Aorta (tissue), 5 donors: ENCODE measurements around the gene PTGES2. TPM values are rescaled to one million over a fixed set of nuclear protein-coding genes. Genes with fewer than 3 reads are reported as not detected.

Experiments
- ATAC-seq: fragments of 200-7000 bp; cut with Tn5 transposase; one replicate; pipeline ENCODE4 v1.9.1; 2022; ENCODE audit warnings: moderate library complexity; ENCODE audit not compliant: low FRiP score
- DNase-seq, 2 donors: peaks; one replicate each; pipeline ENCODE4 v3.0.0-alpha.2; 2020
- H3K27ac ChIP-seq, 2 donors: one replicate each; pipeline ENCODE4 v1.5.1; 2013; ENCODE audit warnings: low read length in 2 of 2, mild to moderate bottlenecking in 2 of 2, moderate library complexity in 2 of 2, control low read depth in 1 of 2, inconsistent platforms in 1 of 2, low read depth in 1 of 2
- H3K27me3 ChIP-seq, 2 donors: one replicate each; pipeline ENCODE4 v1.6.1; 2013; ENCODE audit warnings: control low read depth in 1 of 2, low read length in 1 of 2, mild to moderate bottlenecking in 1 of 2, moderate library complexity in 1 of 2; ENCODE audit not compliant: insufficient read depth in 2 of 2, control insufficient read depth in 1 of 2
- H3K36me3 ChIP-seq, 2 donors: one replicate each; pipeline ENCODE4 v1.6.1; 2013; ENCODE audit warnings: control low read depth in 1 of 2, low read length in 1 of 2, mild to moderate bottlenecking in 1 of 2; ENCODE audit not compliant: insufficient read depth in 2 of 2, control insufficient read depth in 1 of 2
- H3K4me1 ChIP-seq, 2 donors: one replicate each; pipeline ENCODE4 v1.6.1; 2013; ENCODE audit warnings: low read length in 2 of 2, control low read depth in 1 of 2, mild to moderate bottlenecking in 1 of 2, moderate library complexity in 1 of 2; ENCODE audit not compliant: insufficient read depth in 2 of 2, control insufficient read depth in 1 of 2
- H3K4me3 ChIP-seq, 2 donors: one replicate each; pipeline ENCODE4 v1.5.1; 2013; ENCODE audit warnings: low read length in 2 of 2, control low read depth in 1 of 2, mild to moderate bottlenecking in 1 of 2
- H3K9me3 ChIP-seq: one replicate; pipeline ENCODE4 v1.6.1; 2013; ENCODE audit warnings: mild to moderate bottlenecking, low read length; ENCODE audit not compliant: control insufficient read depth
- WGBS, 2 donors: extraction: QIAGEN DNeasy Blood & Tissue Kit; methylation state at CpG; one replicate each; pipeline ENCODE4 v1.1.7; 2013; 5-methylcytosine and 5-hydroxymethylcytosine counted together
- intact Hi-C, 2 donors: fragments of 100-400 bp; cut with DNase I; formaldehyde crosslinking; loops; one replicate each; pipeline versions ENCODE4 v1.14.2 to v1.15.0; 2022
- polyA plus RNA-seq, 2 donors: library from polyadenylated mRNA; stranded (reverse); fragments of 200-250 nt; gene quantifications; one replicate each; pipeline ENCODE4 v1.2.3, GENCODE V29; 2013
- total RNA-seq, 2 donors: library from RNA; stranded (reverse); fragmentation: NEBNext Ultra II Directional; extraction: Animal tissue kit (Norgen Biotek cat#: 25700); gene quantifications; one replicate each; pipeline ENCODE4 v1.2.1, GENCODE V29; 2021
- donor health status: healthy with polysubstance abuse.
- donor health status: Bipolar disorder and iron deficiency.
- donor health status: DM: no; HTN: no; CAD: no.
- donor health status: DM: no; HTN: no; CAD: no.
- donor health status: DM: yes; HTN: yes; CAD: no.

Gene PTGES2
- total and polyA plus RNA-seq, 4 donors = 29.9 to 56.2 (median 37.8) TPM

DNA sequence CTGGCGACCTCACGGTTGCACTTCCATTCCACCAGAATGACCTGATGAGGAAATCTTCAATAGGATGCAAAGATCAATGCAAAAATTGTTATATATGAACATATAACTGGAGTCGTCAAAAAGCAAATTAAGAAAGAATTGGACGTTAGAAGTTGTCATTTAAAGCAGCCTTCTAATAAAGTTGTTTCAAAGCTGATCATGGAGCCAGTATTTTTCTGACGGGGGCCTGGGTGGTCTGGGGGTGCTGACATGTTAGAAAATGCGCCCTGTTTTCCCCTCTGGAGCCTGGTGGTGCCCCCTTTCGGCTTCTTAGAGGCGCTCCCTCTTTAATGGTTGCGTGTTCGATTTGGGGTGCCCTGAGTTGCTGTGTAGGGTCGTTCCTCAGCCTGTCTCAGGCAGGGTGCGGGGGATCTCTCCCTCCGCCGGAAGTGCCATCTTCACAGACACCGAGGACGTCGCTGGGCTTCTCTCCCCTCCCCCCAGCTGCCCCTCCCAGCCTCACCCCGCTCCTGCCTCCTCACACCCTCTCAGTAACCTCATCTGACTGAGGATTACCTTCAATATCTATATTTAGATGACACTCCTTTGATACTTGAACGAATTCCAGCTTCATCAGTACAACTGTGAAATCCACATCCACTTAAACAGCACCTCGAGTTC is 18.3 kb downstream of the PTGES2 start:
- H3K36me3 ChIP-seq = peaks cover 0 to 14% of the 10 kb centered on the region in 2 donors
- ATAC-seq = no peak
- H3K4me3 ChIP-seq = no peak overlapping the region
- no peaks in the 10 kb centered on the region for H3K4me1 ChIP-seq
- peak; percentile 28 to 51 for DNase-seq
- no peak overlapping the region for H3K27ac ChIP-seq
- no peaks in the 10 kb centered on the region for H3K27me3 ChIP-seq
- no peaks in the 10 kb centered on the region for H3K9me3 ChIP-seq
- 73% methylated on average over 20 of the region's 20 CpGs for WGBS, 2 donors
- intact Hi-C loops = no loop called here

DNA sequence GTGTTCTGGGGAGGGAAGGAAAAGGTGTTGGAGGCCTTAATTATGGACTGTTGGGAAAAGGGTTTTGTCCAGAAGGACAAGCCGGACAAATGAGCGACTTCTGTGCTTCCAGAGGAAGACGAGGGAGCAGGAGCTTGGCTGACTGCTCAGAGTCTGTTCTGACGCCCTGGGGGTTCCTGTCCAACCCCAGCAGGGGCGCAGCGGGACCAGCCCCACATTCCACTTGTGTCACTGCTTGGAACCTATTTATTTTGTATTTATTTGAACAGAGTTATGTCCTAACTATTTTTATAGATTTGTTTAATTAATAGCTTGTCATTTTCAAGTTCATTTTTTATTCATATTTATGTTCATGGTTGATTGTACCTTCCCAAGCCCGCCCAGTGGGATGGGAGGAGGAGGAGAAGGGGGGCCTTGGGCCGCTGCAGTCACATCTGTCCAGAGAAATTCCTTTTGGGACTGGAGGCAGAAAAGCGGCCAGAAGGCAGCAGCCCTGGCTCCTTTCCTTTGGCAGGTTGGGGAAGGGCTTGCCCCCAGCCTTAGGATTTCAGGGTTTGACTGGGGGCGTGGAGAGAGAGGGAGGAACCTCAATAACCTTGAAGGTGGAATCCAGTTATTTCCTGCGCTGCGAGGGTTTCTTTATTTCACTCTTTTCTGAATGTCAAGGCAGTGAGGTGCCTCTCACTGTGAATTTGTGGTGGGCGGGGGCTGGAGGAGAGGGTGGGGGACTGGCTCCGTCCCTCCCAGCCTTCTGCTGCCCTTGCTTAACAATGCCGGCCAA is 19.1 kb downstream of the PTGES2 start:
- Histone ChIP-seq H3K9me3 (no peaks in the 10 kb centered on the region), H3K4me1 (no peaks in the 10 kb centered on the region), H3K27ac (no peak overlapping the region), H3K4me3 (no peak overlapping the region), H3K27me3 (no peaks in the 10 kb centered on the region), H3K36me3 (peaks cover 0 to 14% of the 10 kb centered on the region in 2 donors)
- intact Hi-C loops = no loop called here
- WGBS, 2 donors = 76 to 78% methylated on average over 15 of the region's 15 CpGs
- ATAC-seq (no peak), DNase-seq (peak in 1 of 2 donors; percentile 63)

DNA sequence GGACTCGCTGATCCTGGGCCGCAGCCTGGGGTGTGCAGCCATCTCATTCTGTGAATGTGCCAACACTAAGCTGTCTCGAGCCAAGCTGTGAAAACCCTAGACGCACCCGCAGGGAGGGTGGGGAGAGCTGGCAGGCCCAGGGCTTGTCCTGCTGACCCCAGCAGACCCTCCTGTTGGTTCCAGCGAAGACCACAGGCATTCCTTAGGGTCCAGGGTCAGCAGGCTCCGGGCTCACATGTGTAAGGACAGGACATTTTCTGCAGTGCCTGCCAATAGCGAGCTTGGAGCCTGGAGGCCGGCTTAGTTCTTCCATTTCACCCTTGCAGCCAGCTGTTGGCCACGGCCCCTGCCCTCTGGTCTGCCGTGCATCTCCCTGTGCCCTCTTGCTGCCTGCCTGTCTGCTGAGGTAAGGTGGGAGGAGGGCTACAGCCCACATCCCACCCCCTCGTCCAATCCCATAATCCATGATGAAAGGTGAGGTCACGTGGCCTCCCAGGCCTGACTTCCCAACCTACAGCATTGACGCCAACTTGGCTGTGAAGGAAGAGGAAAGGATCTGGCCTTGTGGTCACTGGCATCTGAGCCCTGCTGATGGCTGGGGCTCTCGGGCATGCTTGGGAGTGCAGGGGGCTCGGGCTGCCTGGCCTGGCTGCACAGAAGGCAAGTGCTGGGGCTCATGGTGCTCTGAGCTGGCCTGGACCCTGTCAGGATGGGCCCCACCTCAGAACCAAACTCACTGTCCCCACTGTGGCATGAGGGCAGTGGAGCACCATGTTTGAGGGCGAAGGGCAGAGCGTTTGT is 19.9 kb downstream of the PTGES2 start:
- peak in 1 of 2 donors; percentile 72 for DNase-seq
- H3K27me3 ChIP-seq = no peaks in the 10 kb centered on the region
- no peak overlapping the region for H3K4me3 ChIP-seq
- no peaks in the 10 kb centered on the region for H3K9me3 ChIP-seq
- ATAC-seq = no peak
- peaks cover 0 to 14% of the 10 kb centered on the region in 2 donors for H3K36me3 ChIP-seq
- no peaks in the 10 kb centered on the region for H3K4me1 ChIP-seq
- intact Hi-C loops = no loop called here
- WGBS, 2 donors = 67 to 73% methylated on average over 18 of the region's 18 CpGs
- no peak overlapping the region for H3K27ac ChIP-seq

DNA sequence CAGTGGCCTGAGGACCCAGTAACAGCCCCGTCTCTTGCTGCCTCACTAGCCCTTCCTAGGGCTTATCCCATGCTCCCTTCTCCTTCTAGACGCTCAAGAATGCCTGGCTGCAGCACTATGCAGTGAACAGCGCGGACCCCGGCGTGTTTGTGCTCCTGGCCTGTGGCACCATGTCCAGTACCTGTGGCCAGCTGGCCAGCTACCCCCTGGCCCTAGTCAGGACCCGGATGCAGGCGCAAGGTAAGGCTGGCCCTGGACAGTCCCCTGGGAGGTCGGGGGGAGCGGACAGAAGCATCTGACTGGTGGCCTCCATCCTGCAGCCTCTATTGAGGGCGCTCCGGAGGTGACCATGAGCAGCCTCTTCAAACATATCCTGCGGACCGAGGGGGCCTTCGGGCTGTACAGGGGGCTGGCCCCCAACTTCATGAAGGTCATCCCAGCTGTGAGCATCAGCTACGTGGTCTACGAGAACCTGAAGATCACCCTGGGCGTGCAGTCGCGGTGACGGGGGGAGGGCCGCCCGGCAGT is 20.5 kb downstream of the PTGES2 start:
- H3K9me3 ChIP-seq = no peaks in the 10 kb centered on the region
- H3K36me3 ChIP-seq = peaks cover 0 to 16% of the 10 kb centered on the region in 2 donors
- no peak overlapping the region for H3K4me3 ChIP-seq
- intact Hi-C loops = no loop called here
- no peak for ATAC-seq
- WGBS, 2 donors = 85 to 87% methylated on average over 23 of the region's 23 CpGs
- peak in 1 of 2 donors; percentile 59 for DNase-seq
- H3K27me3 ChIP-seq = no peaks in the 10 kb centered on the region
- H3K27ac ChIP-seq = no peak overlapping the region
- H3K4me1 ChIP-seq = no peaks in the 10 kb centered on the region

DNA sequence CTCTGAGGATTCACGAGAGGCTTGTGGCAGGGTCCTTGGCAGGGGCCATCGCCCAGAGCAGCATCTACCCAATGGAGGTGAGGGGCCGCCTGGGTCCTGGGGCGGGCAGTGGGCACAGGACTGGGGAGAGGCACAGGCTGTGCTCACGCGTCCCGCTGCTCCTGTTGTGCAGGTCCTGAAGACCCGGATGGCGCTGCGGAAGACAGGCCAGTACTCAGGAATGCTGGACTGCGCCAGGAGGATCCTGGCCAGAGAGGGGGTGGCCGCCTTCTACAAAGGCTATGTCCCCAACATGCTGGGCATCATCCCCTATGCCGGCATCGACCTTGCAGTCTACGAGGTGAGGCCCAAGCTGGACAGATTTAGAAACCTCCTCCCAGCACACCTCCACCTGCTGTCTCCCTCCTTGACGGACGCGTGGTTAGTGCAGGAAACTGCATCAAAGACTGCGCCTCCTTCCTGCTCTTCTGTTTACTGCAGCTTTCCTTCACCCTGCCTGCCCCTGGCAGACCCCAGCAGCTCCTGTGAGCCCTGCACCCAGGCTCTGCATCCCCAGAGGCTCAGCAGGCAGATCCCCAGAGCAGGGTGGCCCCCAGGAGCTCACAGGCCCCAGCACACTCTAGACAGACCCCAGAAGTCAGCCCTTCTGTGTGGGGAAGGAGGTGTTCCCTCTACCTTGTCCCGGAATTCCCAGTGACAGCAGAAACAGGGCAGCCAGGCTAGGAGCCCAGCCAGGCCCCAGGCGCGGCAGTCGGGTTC is 21.2 kb downstream of the PTGES2 start:
- 89 to 91% methylated on average over 23 of the region's 23 CpGs for WGBS, 2 donors
- intact Hi-C loops = no loop called here
- peaks cover 0 to 16% of the 10 kb centered on the region in 2 donors for H3K36me3 ChIP-seq
- ATAC-seq (no peak), DNase-seq (peak in 1 of 2 donors; percentile 71)
- no peak overlapping the region for H3K27ac ChIP-seq
- H3K9me3 ChIP-seq = no peaks in the 10 kb centered on the region
- no peak overlapping the region for H3K4me3 ChIP-seq
- H3K4me1 ChIP-seq = no peaks in the 10 kb centered on the region
- no peaks in the 10 kb centered on the region for H3K27me3 ChIP-seq

DNA sequence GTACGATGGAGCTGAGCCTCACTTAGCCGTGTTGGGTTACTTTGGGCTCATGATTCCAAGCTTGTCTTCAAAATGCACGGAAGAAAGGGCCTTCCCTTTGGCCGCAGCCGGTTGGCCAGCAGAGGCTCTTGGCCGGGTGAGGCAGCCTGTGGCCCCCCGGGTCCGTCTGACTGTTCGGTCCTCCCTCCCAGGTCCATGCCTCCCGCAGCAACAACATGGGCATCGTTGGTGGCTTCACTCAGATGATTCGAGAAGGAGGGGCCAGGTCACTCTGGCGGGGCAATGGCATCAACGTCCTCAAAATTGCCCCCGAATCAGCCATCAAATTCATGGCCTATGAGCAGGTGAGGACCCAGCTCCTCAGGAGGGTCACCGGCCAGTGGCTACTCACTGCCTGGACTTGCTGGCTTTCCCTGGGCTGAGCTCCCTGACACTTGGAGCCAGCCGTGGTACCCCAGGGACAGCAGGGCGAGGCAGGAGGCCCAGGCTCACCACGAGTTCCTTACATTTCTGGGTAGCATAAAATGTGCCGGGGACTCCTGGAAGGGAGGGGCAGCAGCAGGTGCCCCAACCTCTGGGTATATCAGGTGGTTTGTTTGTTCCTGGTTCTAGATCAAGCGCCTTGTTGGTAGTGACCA is 21.9 kb downstream of the PTGES2 start:
- 86% methylated on average over 21 of the region's 21 CpGs for WGBS, 2 donors
- peaks cover 0 to 16% of the 10 kb centered on the region in 2 donors for H3K36me3 ChIP-seq

DNA sequence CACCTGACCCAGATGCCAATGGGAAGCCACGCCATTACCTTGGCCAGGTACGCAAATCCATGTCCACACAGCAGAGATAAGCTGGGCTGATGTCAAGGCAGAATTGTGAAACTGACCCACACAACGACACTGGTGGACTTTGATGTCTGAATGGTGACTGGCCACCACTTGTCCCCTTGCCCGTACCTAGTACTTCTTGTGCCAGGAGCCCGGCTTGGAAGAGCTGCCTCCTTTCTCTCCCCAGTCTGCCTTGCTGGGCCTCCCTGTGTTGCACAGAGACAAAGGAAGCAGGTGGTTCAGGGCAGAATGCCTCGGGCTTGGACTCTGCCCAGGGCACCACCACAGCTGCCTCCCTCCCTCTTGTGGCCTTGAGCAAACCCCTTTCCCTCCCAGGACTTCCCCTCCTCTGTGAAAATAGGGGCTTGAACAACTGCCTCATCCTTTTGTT is 23.3 kb downstream of the PTGES2 start:
- intact Hi-C loops = loop anchor here in 1 of 2 donors (5.0 kb wide), 1 partner anchor 42 kb away; no protein-coding TSS in a partner anchor
- Histone ChIP-seq H3K27me3 (no peaks in the 10 kb centered on the region), H3K27ac (no peak overlapping the region), H3K4me3 (no peak overlapping the region), H3K36me3 (peaks cover 0 to 16% of the 10 kb centered on the region in 2 donors), H3K9me3 (no peaks in the 10 kb centered on the region), H3K4me1 (no peaks in the 10 kb centered on the region)
- no peak for ATAC-seq
- WGBS, 2 donors = 75 to 77% methylated on average over 6 of the region's 6 CpGs
- peak in 1 of 2 donors; percentile 67 for DNase-seq

More for the DNA sequence above, 21.9 kb downstream of the PTGES2 start:
- DNase-seq = peak in 1 of 2 donors; percentile 57
- intact Hi-C loops = no loop called here
- Histone ChIP-seq H3K4me1 (no peaks in the 10 kb centered on the region), H3K27ac (no peak overlapping the region), H3K9me3 (no peaks in the 10 kb centered on the region), H3K4me3 (no peak overlapping the region), H3K27me3 (no peaks in the 10 kb centered on the region)
- ATAC-seq = no peak
